Spleen (tissue), 7 donors: Measurements from ENCODE around the gene PHLDA2.

Source experiments
- CTCF ChIP-seq, 11 experiments: fragments of 200-600 bp in 7 of 11; fragments of 450-650 bp in 4 of 11; sonication (generic) in 4 of 11; IDR thresholded peaks in 8 of 11; conservative IDR thresholded peaks in 3 of 11; 1 replicate in 7 of 11; 2 replicates in 4 of 11; pipeline versions ENCODE4 v1.4.0 to v1.8.0; 2016 to 2021; ENCODE audit warnings: antibody characterized with exemption in 11 of 11, inconsistent platforms in 4 of 11, mild to moderate bottlenecking in 1 of 11
- POLR2A ChIP-seq, 3 donors: fragments of 450-650 bp; IDR thresholded peaks; one replicate each; pipeline ENCODE4 v1.5.1; 2017; ENCODE audit warnings: antibody characterized with exemption in 3 of 3, mild to moderate bottlenecking in 1 of 3
- donor health status: DM: no; HTN: no; CAD: no; lungs with moderate emphysema.
- donor health status: DM: no; HTN: no; CAD: no.
- donor health status: DM: no; HTN: no; CAD: no.

- TF ChIP-seq CTCF (IDR thresholded peaks at IDR 0.05 in 8 of 11, conservative IDR thresholded peaks at IDR 0.05 in 3 of 11) (no peak), POLR2A (IDR thresholded peaks at IDR 0.05) (no peak)
Observed at GRCh38 chr11:2934611-2935239, 5.5 kb upstream of the PHLDA2 start.
